Measurements from ENCODE around the gene TCF19.

The TCF19 gene

DNA sequence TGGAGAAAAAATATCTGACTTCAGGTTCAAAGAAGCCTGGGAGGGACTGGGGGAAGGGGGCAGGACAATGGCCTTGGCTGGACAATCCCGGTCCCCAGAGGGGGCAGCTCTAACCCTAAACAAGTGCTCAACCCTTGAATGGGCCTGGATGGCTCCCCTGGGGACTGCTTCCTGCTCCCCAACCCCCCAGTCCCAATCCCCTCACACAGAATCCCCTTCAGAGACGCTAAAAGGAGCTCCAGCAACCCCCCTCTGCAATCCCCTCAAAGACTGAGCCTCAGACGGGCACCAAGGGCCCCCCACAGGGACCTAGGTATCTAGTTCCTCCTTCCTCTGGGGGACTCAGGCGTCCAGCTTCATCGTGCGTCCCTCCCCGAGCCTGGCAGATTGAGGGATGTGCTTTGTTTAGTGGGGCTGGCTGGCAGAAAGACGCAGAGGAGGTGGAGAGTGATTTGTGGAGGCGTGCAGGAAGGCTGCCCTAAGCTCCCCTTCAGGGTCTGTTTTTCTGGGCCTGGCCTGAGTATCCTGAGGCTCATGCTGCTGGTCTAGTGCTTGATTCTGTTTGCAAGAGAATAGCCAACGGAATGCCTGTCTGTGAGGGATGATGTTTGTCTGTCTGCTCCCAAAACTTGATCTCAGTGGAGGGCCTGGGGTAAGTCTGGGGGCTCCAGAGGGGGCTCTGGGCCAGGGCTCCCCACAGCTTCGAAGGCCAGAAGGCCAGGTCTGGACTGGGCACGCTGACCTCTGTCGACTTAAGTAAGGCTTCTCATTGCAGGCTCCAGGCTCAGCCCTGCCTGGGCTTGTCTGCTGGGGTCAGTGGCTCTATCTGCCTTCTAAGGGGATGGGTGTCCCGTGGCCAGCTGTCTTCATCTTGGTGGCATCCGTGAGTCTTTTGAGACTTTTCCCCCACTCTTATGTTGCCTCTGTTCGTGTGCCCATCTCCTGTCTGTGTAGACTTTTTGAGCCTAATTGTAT lies 13.8 kb downstream of the TCF19 start:
- TF ChIP-seq TAF1 (IDR thresholded peaks at IDR 0.05; ENCODE audit: borderline replicate concordance, insufficient read depth, low read length) (no peak), FOXP2 (optimal IDR thresholded peaks at IDR 0.05; ENCODE audit: borderline replicate concordance, extremely low read depth, extremely low read length, insufficient read depth) (no peak), REST (IDR thresholded peaks at IDR 0.05; ENCODE audit: insufficient read depth in 1 of 2, low read depth in 2 of 2, low read length in 2 of 2) (no peak), POLR2AphosphoS5 (IDR thresholded peaks at IDR 0.05; ENCODE audit: low read depth, low read length) (no peak), SIN3A (IDR thresholded peaks at IDR 0.05; ENCODE audit: borderline replicate concordance, insufficient read depth, low read length) (no peak)

DNA sequence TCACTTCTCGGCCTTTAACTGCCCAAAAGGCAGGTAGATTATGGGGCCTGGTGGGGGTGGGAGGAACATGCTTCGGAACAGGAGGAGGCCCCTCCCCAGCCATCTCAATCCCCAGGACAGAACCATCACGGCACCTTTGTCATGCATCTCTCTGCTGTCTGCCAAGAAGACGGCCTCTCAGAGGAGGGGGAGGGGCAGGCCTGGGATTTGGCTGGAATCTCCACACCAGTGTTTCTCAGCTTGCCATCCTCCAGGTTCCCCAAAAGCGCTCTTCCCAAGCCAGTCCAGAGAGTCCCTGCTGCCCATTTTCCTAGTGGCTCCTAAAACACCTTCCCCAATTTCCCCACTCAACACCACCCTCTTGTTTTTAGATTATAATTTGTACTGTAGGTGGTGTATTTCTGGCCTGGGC lies 14.6 kb downstream of the TCF19 start:
- TF ChIP-seq POLR2AphosphoS5 (IDR thresholded peaks at IDR 0.05; ENCODE audit: low read depth, low read length) = no peak

DNA sequence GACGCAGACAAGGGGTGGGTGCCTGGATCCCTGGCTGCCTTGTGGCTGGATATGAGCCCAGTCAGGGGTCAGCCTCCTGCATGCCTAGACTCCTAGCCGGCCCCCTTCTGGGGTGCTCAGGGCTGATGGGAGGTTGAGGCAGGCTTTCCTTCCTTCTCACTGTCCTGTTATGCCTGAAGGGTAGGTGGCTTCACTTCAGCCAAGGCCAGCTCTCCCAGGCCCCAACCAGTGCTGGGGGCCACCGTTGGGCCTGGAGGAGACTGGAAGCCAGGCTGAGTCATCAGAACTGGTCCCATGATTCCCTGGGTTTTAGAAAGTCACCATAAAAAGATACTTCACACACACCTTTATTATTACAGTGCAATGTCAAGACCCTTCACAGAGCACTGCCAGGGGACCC lies 15.0 kb downstream of the TCF19 start:
- TF ChIP-seq POLR2AphosphoS5 (IDR thresholded peaks at IDR 0.05; ENCODE audit: low read depth, low read length) (no peak), SIN3A (IDR thresholded peaks at IDR 0.05; ENCODE audit: borderline replicate concordance, insufficient read depth, low read length) (no peak), REST (IDR thresholded peaks at IDR 0.05; ENCODE audit: insufficient read depth in 1 of 2, low read depth in 2 of 2, low read length in 2 of 2) (no peak), FOXP2 (optimal IDR thresholded peaks at IDR 0.05; ENCODE audit: borderline replicate concordance, extremely low read depth, extremely low read length, insufficient read depth) (no peak), TAF1 (IDR thresholded peaks at IDR 0.05; ENCODE audit: borderline replicate concordance, insufficient read depth, low read length) (no peak)

DNA sequence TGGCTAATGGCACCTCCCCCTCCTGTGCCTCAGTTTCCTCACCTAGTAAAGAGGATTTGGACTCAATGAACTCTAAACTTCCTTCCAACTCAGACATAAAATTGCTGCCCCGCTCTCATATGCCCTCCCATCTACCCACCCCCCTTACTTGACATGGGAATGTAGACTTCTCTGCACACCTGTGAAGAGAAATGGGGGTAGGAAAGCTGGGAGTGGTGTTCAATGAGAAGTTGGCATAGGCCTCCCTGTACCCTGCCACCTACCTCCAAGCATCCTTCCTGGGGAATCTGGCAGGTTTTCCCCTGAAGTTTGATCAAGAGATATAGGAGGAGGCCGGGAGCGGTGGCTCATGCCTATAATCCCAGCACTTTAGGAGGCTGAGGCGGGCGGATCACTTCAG lies 16.0 kb downstream of the TCF19 start:
- TF ChIP-seq REST (IDR thresholded peaks at IDR 0.05; ENCODE audit: insufficient read depth in 1 of 2, low read depth in 2 of 2, low read length in 2 of 2) (no peak), SIN3A (IDR thresholded peaks at IDR 0.05; ENCODE audit: borderline replicate concordance, insufficient read depth, low read length) (no peak), TAF1 (IDR thresholded peaks at IDR 0.05; ENCODE audit: borderline replicate concordance, insufficient read depth, low read length) (no peak), FOXP2 (optimal IDR thresholded peaks at IDR 0.05; ENCODE audit: borderline replicate concordance, extremely low read depth, extremely low read length, insufficient read depth) (no peak), POLR2AphosphoS5 (IDR thresholded peaks at IDR 0.05; ENCODE audit: low read depth, low read length) (no peak)

DNA sequence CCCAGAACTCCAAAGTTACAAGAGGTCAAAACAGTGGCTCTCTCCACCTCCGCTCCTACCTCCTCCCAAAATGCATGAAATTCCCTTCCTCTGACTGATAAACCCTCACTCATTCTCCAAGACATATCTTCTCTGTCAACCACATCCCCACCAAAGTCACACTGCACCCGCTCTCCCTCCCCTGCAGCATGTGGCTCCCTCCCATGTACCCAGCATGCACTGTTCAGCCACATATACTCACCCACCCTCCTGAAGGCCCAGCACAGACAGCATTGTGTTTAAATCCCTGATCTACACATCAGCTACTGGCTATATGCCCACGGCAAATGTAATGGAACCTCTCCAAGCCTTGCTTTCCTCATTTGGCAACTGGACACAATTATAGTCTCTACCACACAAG lies 17.6 kb downstream of the TCF19 start:
- TF ChIP-seq REST (IDR thresholded peaks at IDR 0.05; ENCODE audit: insufficient read depth in 1 of 2, low read depth in 2 of 2, low read length in 2 of 2) (no peak), TAF1 (IDR thresholded peaks at IDR 0.05; ENCODE audit: borderline replicate concordance, insufficient read depth, low read length) (no peak)
